OCI-LY1 (cell line): Measurements from ENCODE around the gene CCRL2.

Experiments
- EZH2 ChIP-seq: fragments of 200-600 bp; sonication (generic), shearing (Covaris generic); IDR thresholded peaks from 2 replicates; pipeline ENCODE4 v1.8.0; 2017; ENCODE audit warnings: borderline replicate concordance, mixed run types, mild to moderate bottlenecking, antibody characterized with exemption, low read length, moderate library complexity, mixed read lengths
- TF ChIP-seq, protein P1 (sequence below): fragments of 200-600 bp; sonication (generic), shearing (Covaris generic); IDR thresholded peaks from 2 replicates; pipeline ENCODE4 v1.5.1; 2017; ENCODE audit warnings: mild to moderate bottlenecking, antibody characterized with exemption, low read length, moderate library complexity, mixed read lengths

DNA sequence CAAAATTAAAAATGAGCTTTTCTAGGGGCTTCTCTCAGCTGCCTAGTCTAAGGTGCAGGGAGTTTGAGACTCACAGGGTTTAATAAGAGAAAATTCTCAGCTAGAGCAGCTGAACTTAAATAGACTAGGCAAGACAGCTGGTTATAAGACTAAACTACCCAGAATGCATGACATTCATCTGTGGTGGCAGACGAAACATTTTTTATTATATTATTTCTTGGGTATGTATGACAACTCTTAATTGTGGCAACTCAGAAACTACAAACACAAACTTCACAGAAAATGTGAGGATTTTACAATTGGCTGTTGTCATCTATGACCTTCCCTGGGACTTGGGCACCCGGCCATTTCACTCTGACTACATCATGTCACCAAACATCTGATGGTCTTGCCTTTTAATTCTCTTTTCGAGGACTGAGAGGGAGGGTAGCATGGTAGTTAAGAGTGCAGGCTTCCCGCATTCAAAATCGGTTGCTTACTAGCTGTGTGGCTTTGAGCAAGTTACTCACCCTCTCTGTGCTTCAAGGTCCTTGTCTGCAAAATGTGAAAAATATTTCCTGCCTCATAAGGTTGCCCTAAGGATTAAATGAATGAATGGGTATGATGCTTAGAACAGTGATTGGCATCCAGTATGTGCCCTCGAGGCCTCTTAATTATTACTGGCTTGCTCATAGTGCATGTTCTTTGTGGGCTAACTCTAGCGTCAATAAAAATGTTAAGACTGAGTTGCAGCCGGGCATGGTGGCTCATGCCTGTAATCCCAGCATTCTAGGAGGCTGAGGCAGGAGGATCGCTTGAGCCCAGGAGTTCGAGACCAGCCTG is 35.3 kb upstream of the CCRL2 start:
- TF ChIP-seq, protein P1, sequence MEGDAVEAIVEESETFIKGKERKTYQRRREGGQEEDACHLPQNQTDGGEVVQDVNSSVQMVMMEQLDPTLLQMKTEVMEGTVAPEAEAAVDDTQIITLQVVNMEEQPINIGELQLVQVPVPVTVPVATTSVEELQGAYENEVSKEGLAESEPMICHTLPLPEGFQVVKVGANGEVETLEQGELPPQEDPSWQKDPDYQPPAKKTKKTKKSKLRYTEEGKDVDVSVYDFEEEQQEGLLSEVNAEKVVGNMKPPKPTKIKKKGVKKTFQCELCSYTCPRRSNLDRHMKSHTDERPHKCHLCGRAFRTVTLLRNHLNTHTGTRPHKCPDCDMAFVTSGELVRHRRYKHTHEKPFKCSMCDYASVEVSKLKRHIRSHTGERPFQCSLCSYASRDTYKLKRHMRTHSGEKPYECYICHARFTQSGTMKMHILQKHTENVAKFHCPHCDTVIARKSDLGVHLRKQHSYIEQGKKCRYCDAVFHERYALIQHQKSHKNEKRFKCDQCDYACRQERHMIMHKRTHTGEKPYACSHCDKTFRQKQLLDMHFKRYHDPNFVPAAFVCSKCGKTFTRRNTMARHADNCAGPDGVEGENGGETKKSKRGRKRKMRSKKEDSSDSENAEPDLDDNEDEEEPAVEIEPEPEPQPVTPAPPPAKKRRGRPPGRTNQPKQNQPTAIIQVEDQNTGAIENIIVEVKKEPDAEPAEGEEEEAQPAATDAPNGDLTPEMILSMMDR: no peak
- no peak for TF ChIP-seq EZH2
